GM12873 (cell line): ENCODE measurements around the gene USH1C.

Experiments used
- TF ChIP-seq, protein P1 (sequence below): IDR thresholded peaks from 2 replicates; pipeline ENCODE4 v1.5.1; 2012; ENCODE audit warnings: low read depth, mild to moderate bottlenecking, moderate library complexity, low read length, control low read depth; ENCODE audit not compliant: insufficient read depth; ENCODE audit errors: missing control alignments

USH1C gene

DNA sequence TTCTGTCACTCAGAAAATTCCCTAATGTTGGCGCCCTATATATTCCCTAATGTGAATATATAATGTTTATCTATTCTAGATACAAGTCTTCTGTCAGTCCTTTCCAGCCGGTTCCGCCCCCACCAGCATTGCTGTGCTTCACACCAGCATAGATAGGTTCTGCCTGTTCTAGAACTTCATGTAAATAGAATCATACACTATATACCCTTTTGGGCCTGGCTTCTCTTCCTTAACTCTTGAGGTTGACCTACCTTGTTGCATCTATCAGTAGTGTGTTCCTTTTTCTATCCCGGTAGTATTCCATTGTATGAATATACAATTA is 37.5 kb upstream of the USH1C start:
- TF ChIP-seq, protein P1, sequence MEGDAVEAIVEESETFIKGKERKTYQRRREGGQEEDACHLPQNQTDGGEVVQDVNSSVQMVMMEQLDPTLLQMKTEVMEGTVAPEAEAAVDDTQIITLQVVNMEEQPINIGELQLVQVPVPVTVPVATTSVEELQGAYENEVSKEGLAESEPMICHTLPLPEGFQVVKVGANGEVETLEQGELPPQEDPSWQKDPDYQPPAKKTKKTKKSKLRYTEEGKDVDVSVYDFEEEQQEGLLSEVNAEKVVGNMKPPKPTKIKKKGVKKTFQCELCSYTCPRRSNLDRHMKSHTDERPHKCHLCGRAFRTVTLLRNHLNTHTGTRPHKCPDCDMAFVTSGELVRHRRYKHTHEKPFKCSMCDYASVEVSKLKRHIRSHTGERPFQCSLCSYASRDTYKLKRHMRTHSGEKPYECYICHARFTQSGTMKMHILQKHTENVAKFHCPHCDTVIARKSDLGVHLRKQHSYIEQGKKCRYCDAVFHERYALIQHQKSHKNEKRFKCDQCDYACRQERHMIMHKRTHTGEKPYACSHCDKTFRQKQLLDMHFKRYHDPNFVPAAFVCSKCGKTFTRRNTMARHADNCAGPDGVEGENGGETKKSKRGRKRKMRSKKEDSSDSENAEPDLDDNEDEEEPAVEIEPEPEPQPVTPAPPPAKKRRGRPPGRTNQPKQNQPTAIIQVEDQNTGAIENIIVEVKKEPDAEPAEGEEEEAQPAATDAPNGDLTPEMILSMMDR: no peak

DNA sequence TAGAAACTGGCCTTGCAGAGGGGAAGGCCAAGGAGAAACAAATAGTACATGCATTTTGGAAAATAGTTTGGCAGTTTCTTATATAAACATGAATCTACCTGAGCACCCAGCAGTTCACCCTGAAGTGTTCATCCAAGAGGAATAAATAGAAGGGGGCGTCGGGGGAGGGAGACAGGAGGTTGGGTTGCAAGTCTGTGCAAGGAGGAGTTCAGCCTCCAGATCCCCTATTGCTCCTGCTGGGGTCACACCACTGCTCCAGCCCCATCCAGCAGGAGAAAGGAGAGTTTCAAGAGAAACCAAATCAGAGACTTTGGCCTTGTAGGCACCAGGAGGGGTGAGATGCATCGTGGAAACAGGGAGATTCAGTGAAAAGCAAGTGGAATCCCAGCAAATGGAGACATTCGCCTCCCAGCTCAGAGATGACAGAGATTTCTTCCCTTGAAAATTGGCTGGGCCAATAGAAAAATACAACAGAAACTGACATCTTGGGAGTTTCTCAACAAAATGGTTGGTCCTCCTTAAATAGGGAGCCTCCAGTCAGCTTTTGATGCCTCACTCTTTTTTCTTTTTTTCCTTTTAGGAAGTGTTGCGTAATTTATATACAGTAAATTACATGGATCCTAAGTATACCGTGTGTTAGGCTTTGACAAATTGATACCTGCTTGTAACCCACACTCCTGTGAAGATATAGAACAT is 37.0 kb upstream of the USH1C start:
- TF ChIP-seq, protein P1: no peak

DNA sequence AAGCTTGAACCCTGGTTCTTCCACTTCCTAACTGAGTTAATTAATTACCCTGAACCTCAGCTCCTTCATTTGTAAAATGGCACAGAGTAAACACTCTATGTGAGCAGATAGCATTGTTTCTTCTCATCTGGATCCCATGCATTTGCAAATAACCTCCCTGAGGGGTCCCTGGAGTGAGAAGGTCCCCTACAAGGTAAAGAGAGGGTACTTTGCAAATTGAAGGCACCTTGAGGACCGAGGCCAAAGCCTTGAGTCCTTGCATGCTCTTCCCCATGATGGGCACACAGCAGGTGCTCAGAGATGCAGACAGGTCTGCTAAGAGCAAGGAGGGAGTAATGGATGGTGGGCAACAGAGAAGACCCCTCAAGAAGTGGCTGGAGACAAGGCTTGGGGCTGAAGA is 36.1 kb upstream of the USH1C start:
- TF ChIP-seq, protein P1: no peak

DNA sequence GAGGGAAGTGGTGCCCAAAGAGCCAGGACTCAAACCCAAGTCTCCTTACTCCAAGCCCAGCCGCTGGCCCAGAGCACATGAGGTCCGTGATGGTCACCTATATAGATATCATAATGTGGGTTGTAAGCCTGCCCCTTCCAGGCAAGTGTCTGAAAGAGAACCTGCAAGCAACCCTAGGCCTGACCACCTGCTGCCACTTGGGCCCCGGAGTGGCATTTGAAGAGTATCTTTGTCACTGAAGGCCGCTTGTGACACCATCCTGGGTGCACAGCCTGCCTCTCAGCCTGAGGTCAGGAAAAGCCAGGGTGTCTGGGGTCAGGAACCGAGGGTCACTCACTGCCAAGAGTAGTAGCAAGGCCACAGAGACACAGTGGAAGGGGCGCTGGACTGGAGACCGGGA is 35.2 kb upstream of the USH1C start:
- TF ChIP-seq, protein P1: no peak

DNA sequence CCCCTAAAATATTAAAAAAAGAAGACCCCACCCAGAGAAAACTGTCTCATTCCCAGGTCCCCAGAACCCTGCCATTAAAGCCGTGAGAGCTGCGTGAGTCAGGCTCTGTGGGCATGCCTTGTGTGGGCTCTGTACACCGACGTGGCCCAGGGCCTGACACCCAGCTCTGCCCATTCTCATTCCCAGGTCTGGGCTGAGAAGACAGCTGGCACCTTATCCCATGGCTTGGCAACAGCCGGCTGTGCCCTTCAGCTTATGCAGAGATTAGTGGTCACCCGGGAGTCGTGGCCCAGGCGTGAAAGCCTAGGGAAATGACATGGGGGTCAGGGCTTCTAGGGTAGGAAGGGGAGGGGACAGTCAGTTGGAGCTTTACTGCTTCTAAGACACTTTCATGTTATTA is 34.7 kb upstream of the USH1C start:
- TF ChIP-seq, protein P1: no peak

DNA sequence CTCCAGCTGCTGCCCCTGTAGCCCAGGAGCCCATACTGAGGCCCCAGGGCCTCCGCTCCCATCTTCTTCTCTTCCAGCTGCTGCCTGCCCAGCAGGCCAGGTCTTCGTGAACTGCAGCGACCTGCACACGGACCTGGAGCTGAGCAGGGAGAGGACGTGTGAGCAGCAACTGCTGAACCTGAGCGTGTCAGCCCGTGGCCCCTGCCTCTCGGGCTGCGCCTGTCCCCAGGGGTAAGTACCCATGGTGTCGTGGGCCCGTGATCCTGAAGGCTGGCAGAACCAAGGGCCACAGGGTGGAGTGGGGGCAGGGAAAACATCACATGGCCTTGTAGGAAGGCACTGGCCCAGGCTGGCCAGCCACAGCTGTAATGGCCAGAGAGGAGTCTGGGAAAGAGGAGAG is 34.1 kb upstream of the USH1C start:
- TF ChIP-seq, protein P1: no peak

DNA sequence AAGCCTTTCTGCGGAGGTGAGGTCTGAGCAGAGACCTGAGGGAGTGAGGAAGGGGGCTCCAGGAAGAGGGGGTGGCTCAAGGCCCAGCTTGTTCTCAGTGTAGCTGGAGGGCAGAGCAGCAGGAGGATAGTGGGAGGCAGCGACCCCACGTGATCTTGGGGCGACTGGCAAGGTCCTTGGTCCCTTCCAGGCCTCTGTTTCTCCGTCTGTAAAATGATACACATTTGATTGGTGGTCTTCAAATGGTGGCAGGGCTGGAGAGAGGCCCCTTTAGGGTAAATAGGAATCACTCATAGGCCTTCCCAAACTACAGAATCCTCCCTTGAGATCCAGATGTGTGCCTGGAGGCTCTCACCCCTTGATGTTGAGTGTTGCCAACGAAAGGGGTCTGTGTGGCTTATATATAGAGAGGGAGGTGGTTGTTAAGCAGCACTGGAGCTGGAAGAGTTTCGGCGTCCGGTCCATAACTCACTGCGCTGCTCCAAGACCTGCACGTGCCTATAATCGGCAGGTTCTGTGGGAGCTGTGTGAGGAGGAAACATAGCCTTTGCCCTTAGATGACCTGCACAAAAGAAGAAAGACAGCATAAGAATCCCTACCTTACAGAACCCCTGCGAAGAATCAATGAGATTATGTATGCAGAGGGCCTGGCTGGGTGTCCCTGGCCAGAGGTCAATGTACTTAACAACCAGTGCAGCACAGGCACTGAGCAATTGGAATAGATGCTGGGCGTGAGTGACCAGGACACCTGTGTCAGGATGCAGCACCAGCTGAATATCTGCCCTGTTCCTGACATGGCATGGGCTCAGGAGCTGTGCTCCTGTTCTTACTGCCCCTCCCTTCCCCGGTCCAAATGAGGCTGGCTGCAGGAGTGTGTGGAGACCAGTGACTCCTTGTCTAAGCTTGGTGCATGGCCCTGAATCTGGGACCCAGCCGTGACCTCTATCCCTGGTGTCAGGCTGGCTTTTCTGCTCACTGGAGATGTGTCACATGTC is 31.5 kb upstream of the USH1C start:
- TF ChIP-seq, protein P1: no peak
